Cardiac septum (tissue), 1 donor: ENCODE results near the gene POLA2. TPM values are rescaled to one million over a fixed set of nuclear protein-coding genes. Genes with fewer than 3 reads are reported as not detected.
A peak's percentile ranks its signal among the peaks of the same experiment; 100 is the strongest.
"Not testable (repeated sequence)": the region's sequence is repeated elsewhere in the genome, so short reads cannot be mapped to it uniquely, and the experiment has no call there.

Experiments
- DNase-seq: peaks from one replicate; pipeline ENCODE4 v3.0.0-alpha.2; 2020; ENCODE audit warnings: low spot score
- intact Hi-C: fragments of 100-400 bp; cut with DNase I; formaldehyde crosslinking; loops from one replicate; pipeline ENCODE4 v1.14.0; 2022
- total RNA-seq: library from RNA; stranded (reverse); fragmentation: NEBNext Ultra II Directional; extraction: Animal tissue kit (Norgen Biotek cat#: 25700); gene quantifications from one replicate; pipeline ENCODE4 v1.2.1, GENCODE V29; 2021
- donor health status: DM: no; HTN: no; CAD: no.

The POLA2 gene
- total RNA-seq, 1 donor from 2014 or later = 3.5 TPM

GRCh38 chr11:65320386-65321075 lies 58.8 kb downstream of the POLA2 start:
- intact Hi-C loops = no loop called here
- no peak for DNase-seq

GRCh38 chr11:65321076-65321475 lies 59.3 kb downstream of the POLA2 start:
- intact Hi-C loops = no loop called here
- no peak for DNase-seq

GRCh38 chr11:65321828-65322485 lies 60.2 kb downstream of the POLA2 start:
- intact Hi-C loops = no loop called here

GRCh38 chr11:65323813-65324212 lies 62.1 kb downstream of the POLA2 start:
- no peak for DNase-seq
- intact Hi-C loops = no loop called here

More at GRCh38 chr11:65321828-65322485, 60.2 kb downstream of the POLA2 start:
- no peak for DNase-seq

GRCh38 chr11:65325435-65325834 lies 63.7 kb downstream of the POLA2 start:
- intact Hi-C loops = no loop called here
- DNase-seq = no peak

GRCh38 chr11:65327021-65327420 lies 65.3 kb downstream of the POLA2 start:
- no peak for DNase-seq
- intact Hi-C loops = no loop called here

GRCh38 chr11:65329478-65329877 lies 67.7 kb downstream of the POLA2 start:
- intact Hi-C loops = no loop called here
- no peak for DNase-seq

- intact Hi-C loops = loop anchor here (1.0 kb wide), 1 partner anchor 55 kb away; no protein-coding TSS in a partner anchor
- peak; percentile 86 for DNase-seq
These were observed 68.2 kb downstream of the POLA2 start for GRCh38 chr11:65329944-65330403.

- intact Hi-C loops = loop anchor here (1.0 kb wide), 1 partner anchor 55 kb away; no protein-coding TSS in a partner anchor
- DNase-seq = no peak
These were observed 68.8 kb downstream of the POLA2 start for GRCh38 chr11:65330544-65330943.

GRCh38 chr11:65332591-65332990 lies 70.8 kb downstream of the POLA2 start:
- DNase-seq, intact Hi-C loops: not testable (repeated sequence)

- DNase-seq = no peak
- intact Hi-C loops = no loop called here
These were observed 73.0 kb downstream of the POLA2 start for GRCh38 chr11:65334696-65335295.

GRCh38 chr11:65338676-65339075 lies 76.9 kb downstream of the POLA2 start:
- DNase-seq = no peak
- intact Hi-C loops = no loop called here

- intact Hi-C loops = no loop called here
- DNase-seq = no peak
These were observed 78.5 kb downstream of the POLA2 start for GRCh38 chr11:65340226-65340625.

- intact Hi-C loops = no loop called here
- no peak for DNase-seq
These were observed 80.1 kb downstream of the POLA2 start for GRCh38 chr11:65341856-65342255.

Other genes with a start within 250 kb of the POLA2 start
- 120 TPM for gene ARL2, start 247.8 kb upstream of the POLA2 start, total RNA-seq
- 17.0 TPM for gene SNX15, start 234.5 kb upstream of the POLA2 start, total RNA-seq
- 5.0 TPM for gene SAC3D1, start 220.8 kb upstream of the POLA2 start, total RNA-seq
- 3.5 TPM for gene NAALADL1, start 203.4 kb upstream of the POLA2 start, total RNA-seq
- gene CDCA5, start 177.9 kb upstream of the POLA2 start, total RNA-seq = 1.5 TPM
- 23.5 TPM for gene ZFPL1, start 177.7 kb upstream of the POLA2 start, total RNA-seq
- gene VPS51, start 165.7 kb upstream of the POLA2 start, total RNA-seq = 87.1 TPM
- 50.1 TPM for gene TM7SF2, start 150.1 kb upstream of the POLA2 start, total RNA-seq
- 5.5 TPM for gene ZNHIT2, start 144.3 kb upstream of the POLA2 start, total RNA-seq
- gene FAU, start 139.8 kb upstream of the POLA2 start, total RNA-seq = 511 TPM
- gene MRPL49, start 139.6 kb upstream of the POLA2 start, total RNA-seq = 28.5 TPM
- 25.2 TPM for gene SYVN1, start 127.4 kb upstream of the POLA2 start, total RNA-seq
- not detected for gene SPDYC, start 91.7 kb upstream of the POLA2 start, total RNA-seq
- 89.6 TPM for gene CAPN1, start 80.0 kb upstream of the POLA2 start, total RNA-seq
- 3.6 TPM for gene CDC42EP2, start 52.9 kb downstream of the POLA2 start, total RNA-seq
- 46.2 TPM for gene DPF2, start 71.9 kb downstream of the POLA2 start, total RNA-seq
- gene TIGD3, start 92.8 kb downstream of the POLA2 start, total RNA-seq = not detected
- 10.5 TPM for gene SLC25A45, start 120.7 kb downstream of the POLA2 start, total RNA-seq
- 14.4 TPM for gene FRMD8, start 124.7 kb downstream of the POLA2 start, total RNA-seq
- gene NEAT1, start 160.8 kb downstream of the POLA2 start, total RNA-seq = 668 TPM
- 9,850 TPM for gene MALAT1, start 237.1 kb downstream of the POLA2 start, total RNA-seq